Kidney epithelial cell (primary cell): ENCODE data around the gene LRFN4. TPM values are rescaled to one million over a fixed set of nuclear protein-coding genes. Genes with fewer than 3 reads are reported as not detected.
"Not testable (repeated sequence)": the region's sequence is repeated elsewhere in the genome, so short reads cannot be mapped to it uniquely, and the experiment has no call there.

Experiments used
- DNase-seq: peaks from one replicate; pipeline ENCODE4 v3.0.0-alpha.2; 2010; ENCODE audit warnings: low read depth
- H3K27me3 ChIP-seq: 2 replicates; pipeline ENCODE4 v1.6.0; 2011; ENCODE audit warnings: low read length; ENCODE audit not compliant: control insufficient read depth, insufficient read depth
- H3K36me3 ChIP-seq: 2 replicates; pipeline ENCODE4 v1.5.1; 2011; ENCODE audit warnings: low read length; ENCODE audit not compliant: control insufficient read depth, insufficient read depth
- H3K4me3 ChIP-seq: 2 replicates; pipeline ENCODE4 v1.5.1; 2011; ENCODE audit warnings: low read depth, mild to moderate bottlenecking, control low read depth, low read length
- total RNA-seq: library from RNA; depleted of rRNA; stranded (reverse); fragments of >200 nt; gene quantifications from 2 replicates; pipeline ENCODE4 v1.2.3, GENCODE V29; 2015
- TF ChIP-seq, protein P1 (sequence below): IDR thresholded peaks from 2 replicates; pipeline ENCODE4 v1.5.1; 2011; ENCODE audit warnings: mild to moderate bottlenecking, moderate library complexity, low read length, control low read depth, inconsistent platforms; ENCODE audit not compliant: insufficient read depth, poor library complexity, severe bottlenecking

The LRFN4 gene
- total RNA-seq, 1 donor from 2014 or later, result 53.5 TPM

DNA sequence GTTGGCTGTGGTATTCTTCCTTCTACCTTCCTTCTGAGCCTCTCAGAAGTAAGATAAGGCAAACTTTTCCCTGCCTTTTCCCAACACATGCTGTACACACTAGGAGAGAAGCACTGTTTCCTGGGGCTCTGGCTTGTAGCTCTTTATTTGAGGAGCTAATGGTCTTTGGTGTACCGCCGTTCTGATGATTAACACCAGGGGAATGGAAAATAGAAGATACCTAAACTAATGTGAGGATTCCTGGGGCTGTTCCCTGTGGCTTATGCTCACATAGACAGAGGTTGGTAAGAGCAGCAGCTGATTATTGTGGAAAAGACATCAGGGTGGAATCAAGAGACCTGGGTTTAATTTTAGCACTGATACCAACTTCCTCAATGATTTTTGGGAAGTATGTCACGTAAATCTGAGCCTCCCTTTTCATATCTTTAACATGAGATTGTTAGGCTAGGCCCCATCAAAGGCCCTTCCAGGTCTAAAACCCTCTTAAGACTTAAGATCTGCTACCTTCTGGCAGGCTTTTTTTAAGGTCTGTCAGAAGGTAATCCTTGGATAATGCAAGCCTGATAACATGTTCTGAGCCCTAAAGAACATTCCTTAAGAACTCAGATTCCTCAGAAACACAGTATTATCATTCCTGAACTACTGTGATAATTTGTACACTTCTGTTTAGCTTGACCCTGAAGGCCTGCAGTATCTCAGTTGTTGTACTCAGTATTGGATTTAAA, 38.5 kb upstream of the LRFN4 start:
- peaks cover 1% of the 10 kb centered on the region for H3K36me3 ChIP-seq
- no peak for DNase-seq
- TF ChIP-seq, protein P1, sequence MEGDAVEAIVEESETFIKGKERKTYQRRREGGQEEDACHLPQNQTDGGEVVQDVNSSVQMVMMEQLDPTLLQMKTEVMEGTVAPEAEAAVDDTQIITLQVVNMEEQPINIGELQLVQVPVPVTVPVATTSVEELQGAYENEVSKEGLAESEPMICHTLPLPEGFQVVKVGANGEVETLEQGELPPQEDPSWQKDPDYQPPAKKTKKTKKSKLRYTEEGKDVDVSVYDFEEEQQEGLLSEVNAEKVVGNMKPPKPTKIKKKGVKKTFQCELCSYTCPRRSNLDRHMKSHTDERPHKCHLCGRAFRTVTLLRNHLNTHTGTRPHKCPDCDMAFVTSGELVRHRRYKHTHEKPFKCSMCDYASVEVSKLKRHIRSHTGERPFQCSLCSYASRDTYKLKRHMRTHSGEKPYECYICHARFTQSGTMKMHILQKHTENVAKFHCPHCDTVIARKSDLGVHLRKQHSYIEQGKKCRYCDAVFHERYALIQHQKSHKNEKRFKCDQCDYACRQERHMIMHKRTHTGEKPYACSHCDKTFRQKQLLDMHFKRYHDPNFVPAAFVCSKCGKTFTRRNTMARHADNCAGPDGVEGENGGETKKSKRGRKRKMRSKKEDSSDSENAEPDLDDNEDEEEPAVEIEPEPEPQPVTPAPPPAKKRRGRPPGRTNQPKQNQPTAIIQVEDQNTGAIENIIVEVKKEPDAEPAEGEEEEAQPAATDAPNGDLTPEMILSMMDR, result no peak
- no peak overlapping the region for H3K4me3 ChIP-seq
- no peaks in the 10 kb centered on the region for H3K27me3 ChIP-seq

DNA sequence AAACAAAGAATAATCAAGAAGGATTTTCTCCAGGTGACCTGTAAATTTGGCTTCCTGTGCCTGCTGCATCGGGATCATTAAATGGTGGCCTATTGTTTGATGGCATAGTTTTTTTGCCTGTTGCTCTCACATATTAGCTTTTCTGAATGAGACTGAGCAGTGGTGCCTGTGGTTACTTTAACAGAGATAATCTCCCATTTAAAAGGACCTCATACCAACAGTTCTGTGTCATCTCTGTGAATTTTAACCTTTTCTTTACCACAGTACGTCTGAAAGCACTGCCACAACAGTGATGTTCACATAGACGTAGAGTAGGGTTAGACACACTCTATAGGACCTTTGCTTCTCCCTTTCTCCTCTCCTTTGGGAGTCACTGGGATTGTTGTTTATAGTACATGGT, 36.5 kb upstream of the LRFN4 start:
- TF ChIP-seq, protein P1, result no peak
- H3K4me3 ChIP-seq, result no peak overlapping the region
- H3K27me3 ChIP-seq, result no peaks in the 10 kb centered on the region
- H3K36me3 ChIP-seq, result peaks cover 1% of the 10 kb centered on the region
- DNase-seq, result no peak

DNA sequence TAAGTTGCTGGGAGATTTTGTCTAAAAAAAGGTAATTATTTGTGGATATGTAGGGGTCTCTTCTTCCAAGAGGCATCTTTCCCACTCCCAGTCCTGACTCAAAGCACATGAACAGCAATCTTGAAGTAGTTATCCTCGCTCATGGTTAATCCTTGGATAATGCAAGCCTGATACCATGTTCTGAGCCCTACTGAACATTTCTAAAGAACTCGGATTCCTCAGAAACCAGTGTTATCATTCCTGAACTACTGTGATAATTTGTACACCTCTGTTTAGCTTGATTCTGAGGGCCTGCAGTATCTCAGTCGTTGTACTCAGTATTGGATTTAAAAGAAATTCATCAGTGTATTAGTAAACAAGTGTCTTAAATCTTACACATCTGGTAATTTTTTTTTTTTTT, 36.0 kb upstream of the LRFN4 start:
- Histone ChIP-seq H3K36me3 (peaks cover 1% of the 10 kb centered on the region), H3K4me3 (no peak overlapping the region), H3K27me3 (no peaks in the 10 kb centered on the region)
- no peak for DNase-seq
- TF ChIP-seq, protein P1, result no peak

DNA sequence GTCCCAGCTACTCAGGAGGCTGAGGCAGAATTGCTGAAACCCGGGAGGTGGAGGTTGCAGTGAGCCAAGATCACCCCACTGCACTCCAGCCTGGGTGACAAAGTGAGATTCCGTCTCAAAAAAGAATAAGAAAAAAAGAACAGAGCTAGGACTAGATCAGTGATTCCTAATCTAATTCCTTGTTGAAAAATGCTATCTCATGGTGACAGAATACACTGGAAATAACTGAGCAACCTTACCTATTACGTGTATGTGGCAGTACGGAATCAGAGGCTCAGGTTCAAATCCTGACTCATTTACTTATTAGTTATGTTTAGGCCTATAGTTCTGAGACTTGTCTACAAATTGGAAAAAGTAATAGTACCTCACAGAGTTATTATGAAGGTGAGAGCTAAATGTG, 33.2 kb upstream of the LRFN4 start:
- no peak for DNase-seq
- H3K36me3 ChIP-seq, result no peaks in the 10 kb centered on the region
- TF ChIP-seq, protein P1, result no peak
- no peak overlapping the region for H3K4me3 ChIP-seq
- no peaks in the 10 kb centered on the region for H3K27me3 ChIP-seq

DNA sequence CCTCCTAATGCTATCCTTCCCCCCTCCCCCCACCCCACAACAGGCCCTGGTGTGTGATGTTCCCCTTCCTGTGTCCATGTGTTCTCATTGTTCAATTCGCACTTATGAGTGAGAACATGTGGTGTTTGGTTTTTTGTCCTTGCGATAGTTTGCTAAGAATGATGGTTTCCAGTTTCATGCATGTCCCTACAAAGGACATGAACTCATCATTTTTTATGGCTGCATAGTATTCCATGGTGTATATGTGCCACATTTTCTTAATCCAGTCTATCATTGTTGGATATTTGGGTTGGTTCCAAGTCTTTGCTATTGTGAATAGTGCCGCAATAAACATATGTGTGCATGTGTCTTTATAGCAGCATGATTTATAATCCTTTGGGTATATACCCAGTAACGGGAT, 32.3 kb upstream of the LRFN4 start:
- not testable (repeated sequence) for H3K36me3 ChIP-seq, H3K27me3 ChIP-seq, H3K4me3 ChIP-seq, DNase-seq

DNA sequence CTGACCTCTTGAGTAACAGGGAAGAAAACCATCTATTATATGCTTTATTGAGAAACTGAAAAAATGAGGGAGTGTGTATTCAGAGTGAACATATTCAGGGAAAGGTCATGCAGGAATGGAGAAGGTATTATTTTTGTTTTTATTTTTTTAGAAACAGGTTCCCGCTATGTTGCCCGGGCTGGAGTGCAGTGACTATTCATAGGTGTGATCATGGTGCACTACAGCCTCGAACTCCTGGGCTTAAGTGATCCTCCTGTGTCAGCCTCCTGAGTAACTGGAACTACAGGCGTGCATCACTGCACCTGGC, 22.4 kb upstream of the LRFN4 start:
- Histone ChIP-seq H3K36me3 (no peaks in the 10 kb centered on the region), H3K4me3 (no peak overlapping the region), H3K27me3 (no peaks in the 10 kb centered on the region)
- TF ChIP-seq, protein P1, result no peak
- DNase-seq, result no peak
